Measurements from ENCODE around the gene POM121L2.
A peak's percentile ranks its signal among the peaks of the same experiment; 100 is the strongest.

The POM121L2 gene

GRCh38 chr6:27312146-27312949 lies at the start of gene POM121L2:
TSS of gene POM121L2 (minus strand) at chr6:27312273. CDS start at chr6:27312170, 103 bp downstream.
- peak; percentile 33 for DNase-seq (ENCODE audit: low read depth)

GRCh38 chr6:27359231-27359630 lies 47.2 kb upstream of the POM121L2 start:
- no peak for DNase-seq (ENCODE audit: low read depth)

- DNase-seq (ENCODE audit: low read depth) = no peak
These were observed 46.7 kb upstream of the POM121L2 start for GRCh38 chr6:27358786-27359185.

GRCh38 chr6:27352850-27353249 lies 40.8 kb upstream of the POM121L2 start:
- DNase-seq (ENCODE audit: low read depth) = no peak

- no peak for DNase-seq (ENCODE audit: low read depth)
These were observed 22.1 kb upstream of the POM121L2 start for GRCh38 chr6:27334141-27334540.

GRCh38 chr6:27333642-27334040 lies 21.6 kb upstream of the POM121L2 start:
- DNase-seq (ENCODE audit: low read depth) = no peak

- peak; percentile 61 for DNase-seq (ENCODE audit: low read depth)
These were observed 20.9 kb upstream of the POM121L2 start for GRCh38 chr6:27332692-27333641.

GRCh38 chr6:27327023-27327738 lies 15.1 kb upstream of the POM121L2 start:
- no peak for DNase-seq (ENCODE audit: low read depth)

GRCh38 chr6:27321901-27322300 lies 9.8 kb upstream of the POM121L2 start:
- DNase-seq (ENCODE audit: low read depth) = no peak

GRCh38 chr6:27321370-27321769 lies 9.3 kb upstream of the POM121L2 start:
- no peak for DNase-seq (ENCODE audit: low read depth)

GRCh38 chr6:27318973-27319372 lies 6.9 kb upstream of the POM121L2 start:
- DNase-seq (ENCODE audit: low read depth) = no peak

GRCh38 chr6:27314046-27314445 lies 2.0 kb upstream of the POM121L2 start:
- no peak for DNase-seq (ENCODE audit: low read depth)

- DNase-seq (ENCODE audit: low read depth) = no peak
These were observed 838 bp upstream of the POM121L2 start for GRCh38 chr6:27312950-27313271.

GRCh38 chr6:27311806-27312145 lies 297 bp downstream of the POM121L2 start:
- no peak for DNase-seq (ENCODE audit: low read depth)

- no peak for DNase-seq (ENCODE audit: low read depth)
These were observed 8.3 kb downstream of the POM121L2 start for GRCh38 chr6:27303613-27304272.

GRCh38 chr6:27297857-27298730 lies 14.0 kb downstream of the POM121L2 start:
- peak; percentile 45 for DNase-seq (ENCODE audit: low read depth)

- no peak for DNase-seq (ENCODE audit: low read depth)
These were observed 14.6 kb downstream of the POM121L2 start for GRCh38 chr6:27297484-27297856.

- peak; percentile 50 for DNase-seq (ENCODE audit: low read depth)
These were observed 15.8 kb downstream of the POM121L2 start for GRCh38 chr6:27296106-27296783.

- DNase-seq (ENCODE audit: low read depth) = peak; percentile 73
These were observed 16.6 kb downstream of the POM121L2 start for GRCh38 chr6:27295301-27296079.

- no peak for DNase-seq (ENCODE audit: low read depth)
These were observed 17.7 kb downstream of the POM121L2 start for GRCh38 chr6:27294409-27294808.
